HepG2 (cell line): ENCODE data around the gene MGMT. TPM values are rescaled to one million over a fixed set of nuclear protein-coding genes. Genes with fewer than 3 reads are reported as not detected.
A peak's percentile ranks its signal among the peaks of the same experiment; 100 is the strongest.

ENCODE experiments used
- FOSL1 ChIP-seq: sonication (generic); formaldehyde crosslinking; IDR thresholded peaks from 2 replicates; pipeline ENCODE4 v1.9.0; 2021; ENCODE audit warnings: missing genetic modification reagents, borderline replicate concordance
- FOXP1 ChIP-seq, 2 experiments: fragments of 450-650 bp in 1 of 2; IDR thresholded peaks; 2 replicates each; pipeline ENCODE4 v1.6.1; 2017 to 2018; ENCODE audit warnings: antibody characterized with exemption in 1 of 2
- HNRNPLL ChIP-seq: fragments of 200-400 bp; formaldehyde crosslinking; IDR thresholded peaks from 2 replicates; pipeline ENCODE4 v1.6.1; 2017; ENCODE audit warnings: mild to moderate bottlenecking, low read depth, low read length; ENCODE audit not compliant: poor library complexity, severe bottlenecking
- MAF1 ChIP-seq: sonication (generic); formaldehyde crosslinking; IDR thresholded peaks from 2 replicates; pipeline ENCODE4 v1.5.0; 2020; ENCODE audit warnings: missing genetic modification reagents, borderline replicate concordance
- MXI1 ChIP-seq: IDR thresholded peaks from 3 replicates; pipeline ENCODE4 v1.6.1; 2012; ENCODE audit warnings: low read depth, low read length, inconsistent platforms, borderline replicate concordance
- RCOR2 ChIP-seq: IDR thresholded peaks from 2 replicates; pipeline ENCODE4 v1.6.1; 2016; ENCODE audit warnings: missing biosample characterization, missing genetic modification reagents
- STAG1 ChIP-seq: sonication (generic); formaldehyde crosslinking; IDR thresholded peaks from 2 replicates; pipeline ENCODE4 v1.4.0; 2020; ENCODE audit warnings: missing genetic modification reagents
- TAF15 ChIP-seq: fragments of 200-400 bp; formaldehyde crosslinking; IDR thresholded peaks from one replicate; pipeline ENCODE4 v1.6.1; 2018; ENCODE audit warnings: mild to moderate bottlenecking, low read depth, low read length; ENCODE audit not compliant: poor library complexity, severe bottlenecking
- TFDP2 ChIP-seq: sonication (generic); formaldehyde crosslinking; IDR thresholded peaks from 2 replicates; pipeline ENCODE4 v1.4.0; 2020; ENCODE audit warnings: missing genetic modification reagents
- TSC22D2 ChIP-seq: sonication (generic); formaldehyde crosslinking; IDR thresholded peaks from 2 replicates; pipeline ENCODE4 v1.5.1; 2020; ENCODE audit warnings: missing genetic modification reagents, mild to moderate bottlenecking, borderline replicate concordance
- ZEB1 ChIP-seq: IDR thresholded peaks from 2 replicates; pipeline ENCODE4 v1.6.1; 2012; ENCODE audit warnings: mild to moderate bottlenecking, low read depth, inconsistent platforms; ENCODE audit not compliant: insufficient replicate concordance
- ZMAT3 ChIP-seq: sonication (generic); formaldehyde crosslinking; conservative IDR thresholded peaks from 2 replicates; pipeline ENCODE4 v1.7.0; 2021; ENCODE audit warnings: missing genetic modification reagents
- ZNF10 ChIP-seq: sonication (generic); formaldehyde crosslinking; IDR thresholded peaks from 2 replicates; pipeline ENCODE4 v1.4.0; 2020; ENCODE audit warnings: mild to moderate bottlenecking, low read depth, missing genetic modification reagents, borderline replicate concordance
- ZNF329 ChIP-seq: sonication (generic); formaldehyde crosslinking; IDR thresholded peaks from 2 replicates; pipeline ENCODE4 v1.9.0; 2021; ENCODE audit warnings: low read depth, mild to moderate bottlenecking, missing genetic modification reagents
- ZNF407 ChIP-seq: sonication (generic); formaldehyde crosslinking; IDR thresholded peaks from one replicate; pipeline ENCODE4 v1.5.1; 2020; ENCODE audit warnings: mild to moderate bottlenecking, missing genetic modification reagents; ENCODE audit errors: not compliant biosample characterization
- ZNF616 ChIP-seq: sonication (generic); formaldehyde crosslinking; IDR thresholded peaks from 2 replicates; pipeline ENCODE4 v1.5.0; 2020; ENCODE audit warnings: low read depth, mild to moderate bottlenecking, missing genetic modification reagents
- ZNF747 ChIP-seq: sonication (generic); formaldehyde crosslinking; IDR thresholded peaks from 2 replicates; pipeline ENCODE4 v1.8.1; 2023; ENCODE audit warnings: missing genetic modification reagents, mild to moderate bottlenecking, borderline replicate concordance
- ZNF878 ChIP-seq: sonication (generic); formaldehyde crosslinking; IDR thresholded peaks from 2 replicates; pipeline ENCODE4 v1.8.1; 2023; ENCODE audit warnings: mild to moderate bottlenecking, missing genetic modification reagents, moderate library complexity
- polyA plus RNA-seq, 8 experiments: library from polyadenylated mRNA; depleted of rRNA in 3 of 8; stranded (reverse) in 7 of 8; unstranded in 1 of 8; fragments of >200 nt; fragmentation: Illumina TruSeq in 4 of 8; extraction: Trizol in 4 of 8; gene quantifications; 2 replicates each; pipeline versions ENCODE4 v1.2.1 to v1.2.3, GENCODE V29; 2011 to 2016; ENCODE audit warnings: low read depth in 4 of 8, missing spikeins in 1 of 8, mixed read lengths in 1 of 8; ENCODE audit not compliant: insufficient read depth in 1 of 8
- total RNA-seq, 5 experiments: library from RNA; depleted of rRNA; stranded (reverse); fragments of >200 nt; fragmentation: Illumina TruSeq; extraction: Trizol; gene quantifications; 2 replicates each; pipeline ENCODE4 v1.2.3, GENCODE V29; 2016; ENCODE audit warnings: low read depth in 1 of 5

The MGMT gene
- total and polyA plus RNA-seq, 2 of the 13 experiments (the other 11 are each of a cell fraction or from before 2014, with no cell fraction given), result 12.0 to 19.5 TPM

- TF ChIP-seq ZNF407 (CRISPR knock-in tag) (peak; percentile 60), TFDP2 (CRISPR knock-in tag) (0 out of 2 replicates have a peak, but pooled peaks have one; percentile 13), ZNF329 (CRISPR knock-in tag) (no peak), ZMAT3 (CRISPR knock-in tag) (0 out of 2 replicates have a peak, but pooled peaks have one; percentile 17), ZNF747 (CRISPR knock-in tag) (0 out of 2 replicates have a peak, but pooled peaks have one; percentile 39), TSC22D2 (CRISPR knock-in tag) (no peak), MXI1 (no peak), ZNF10 (CRISPR knock-in tag) (no peak), STAG1 (CRISPR knock-in tag) (no peak), MAF1 (CRISPR knock-in tag) (no peak), ZNF878 (no peak), RCOR2 (no peak), TAF15 (no peak), ZEB1 (no peak), HNRNPLL (peak; percentile 26), FOXP1 (IDR thresholded peaks at IDR 0.05) (no peak), FOXP1 (CRISPR knock-in tag; IDR thresholded peaks at IDR 0.05) (no peak), ZNF616 (CRISPR knock-in tag) (no peak), FOSL1 (CRISPR knock-in tag) (no peak)
These were observed at the start of gene MGMT (continued) for GRCh38 chr10:129466703-129467358.
